Cardiac atrium fibroblast (primary cell): ENCODE data around the gene HACE1. TPM values are rescaled to one million over a fixed set of nuclear protein-coding genes. Genes with fewer than 3 reads are reported as not detected.

Experiments
- total RNA-seq: library from RNA; depleted of rRNA; stranded (reverse); fragments of >200 nt; gene quantifications from 2 replicates; pipeline ENCODE4 v1.2.3, GENCODE V29; 2015

Gene HACE1, protein sequence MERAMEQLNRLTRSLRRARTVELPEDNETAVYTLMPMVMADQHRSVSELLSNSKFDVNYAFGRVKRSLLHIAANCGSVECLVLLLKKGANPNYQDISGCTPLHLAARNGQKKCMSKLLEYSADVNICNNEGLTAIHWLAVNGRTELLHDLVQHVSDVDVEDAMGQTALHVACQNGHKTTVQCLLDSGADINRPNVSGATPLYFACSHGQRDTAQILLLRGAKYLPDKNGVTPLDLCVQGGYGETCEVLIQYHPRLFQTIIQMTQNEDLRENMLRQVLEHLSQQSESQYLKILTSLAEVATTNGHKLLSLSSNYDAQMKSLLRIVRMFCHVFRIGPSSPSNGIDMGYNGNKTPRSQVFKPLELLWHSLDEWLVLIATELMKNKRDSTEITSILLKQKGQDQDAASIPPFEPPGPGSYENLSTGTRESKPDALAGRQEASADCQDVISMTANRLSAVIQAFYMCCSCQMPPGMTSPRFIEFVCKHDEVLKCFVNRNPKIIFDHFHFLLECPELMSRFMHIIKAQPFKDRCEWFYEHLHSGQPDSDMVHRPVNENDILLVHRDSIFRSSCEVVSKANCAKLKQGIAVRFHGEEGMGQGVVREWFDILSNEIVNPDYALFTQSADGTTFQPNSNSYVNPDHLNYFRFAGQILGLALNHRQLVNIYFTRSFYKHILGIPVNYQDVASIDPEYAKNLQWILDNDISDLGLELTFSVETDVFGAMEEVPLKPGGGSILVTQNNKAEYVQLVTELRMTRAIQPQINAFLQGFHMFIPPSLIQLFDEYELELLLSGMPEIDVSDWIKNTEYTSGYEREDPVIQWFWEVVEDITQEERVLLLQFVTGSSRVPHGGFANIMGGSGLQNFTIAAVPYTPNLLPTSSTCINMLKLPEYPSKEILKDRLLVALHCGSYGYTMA
- 10.7 and 11.0 TPM in 2 replicates for total RNA-seq

DNA sequence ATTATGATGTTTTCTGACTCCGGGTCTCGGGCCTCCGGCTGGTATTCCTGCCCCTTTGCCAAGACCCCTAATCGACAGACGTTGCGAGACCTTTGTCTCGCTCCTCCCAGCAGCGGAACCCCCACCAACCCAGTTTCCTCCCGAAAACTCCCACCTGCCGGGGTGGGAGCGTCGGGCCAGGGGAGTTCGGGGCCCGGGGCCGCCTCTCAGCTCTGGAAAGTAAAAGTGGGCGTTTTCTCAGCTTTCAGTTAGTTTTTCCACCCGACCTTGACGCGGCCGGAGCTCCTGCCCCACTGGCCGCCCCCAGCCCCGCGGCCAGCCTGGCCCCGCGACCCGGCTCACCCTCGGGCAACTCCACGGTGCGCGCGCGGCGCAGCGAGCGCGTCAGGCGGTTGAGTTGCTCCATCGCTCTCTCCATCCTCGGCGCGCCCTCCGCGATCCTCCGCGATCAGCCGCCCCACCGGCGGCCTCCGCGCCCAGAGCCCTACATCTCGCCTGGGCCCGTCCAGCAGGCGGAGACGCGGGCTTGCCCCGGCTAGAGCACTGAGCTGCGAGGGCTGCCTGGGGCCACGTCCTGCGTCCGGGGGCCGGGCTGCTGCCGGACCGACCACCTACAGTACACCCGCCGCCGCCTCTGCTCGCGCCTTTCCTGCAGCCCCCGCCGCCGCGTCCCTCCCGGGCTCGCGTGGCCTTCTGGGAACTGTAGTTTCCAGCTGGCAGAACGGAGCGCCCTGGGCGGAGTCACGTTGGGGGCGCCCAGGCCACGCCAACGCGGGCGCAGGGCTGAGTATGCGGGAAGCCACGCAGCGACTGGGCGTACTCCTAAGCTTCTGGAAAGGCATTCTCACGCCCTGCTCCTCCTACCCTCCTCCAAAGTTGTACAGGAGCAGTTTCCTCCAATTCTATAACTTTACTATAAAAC is at the start of gene HACE1:
Gene HACE1, minus strand, starts transcription at position 695 of the 922 bp plus-strand sequence. Its CDS starts 277 bp downstream, at position 418.

Other genes with a start within 250 kb of the HACE1 start
- gene LIN28B, start 97.2 kb upstream of the HACE1 start, total RNA-seq: not detected in 2 replicates